BLaER1 (cell line): ENCODE results near the gene DPP8.
"Not testable (repeated sequence)": the region's sequence is repeated elsewhere in the genome, so short reads cannot be mapped to it uniquely, and the experiment has no call there.

Experiments used
- H3K27ac ChIP-seq: shearing (Covaris generic); formaldehyde crosslinking; 2 replicates; pipeline ENCODE4 v1.8.1; 2022
- H3K27me3 ChIP-seq: shearing (Covaris generic); formaldehyde crosslinking; 2 replicates; pipeline ENCODE4 v1.8.1; 2022
- H3K36me3 ChIP-seq: shearing (Covaris generic); formaldehyde crosslinking; 2 replicates; pipeline ENCODE4 v1.8.1; 2022
- H3K4me1 ChIP-seq: shearing (Covaris generic); formaldehyde crosslinking; 2 replicates; pipeline ENCODE4 v1.8.1; 2022
- H3K4me2 ChIP-seq: shearing (Covaris generic); formaldehyde crosslinking; 2 replicates; pipeline ENCODE4 v1.8.1; 2022
- H3K4me3 ChIP-seq: shearing (Covaris generic); formaldehyde crosslinking; 2 replicates; pipeline ENCODE4 v1.8.1; 2022
- H3K9ac ChIP-seq: shearing (Covaris generic); formaldehyde crosslinking; 2 replicates; pipeline ENCODE4 v1.8.1; 2022
- H3K9me3 ChIP-seq: shearing (Covaris generic); formaldehyde crosslinking; 2 replicates; pipeline ENCODE4 v1.8.1; 2022
- H4K20me1 ChIP-seq: shearing (Covaris generic); formaldehyde crosslinking; 2 replicates; pipeline ENCODE4 v1.8.1; 2022
- Cebpa-rat ChIP-seq: shearing (Covaris generic); IDR thresholded peaks from 2 replicates; pipeline ENCODE4 v1.8.1; 2022

Gene DPP8

GRCh38 chr15:65406424-65407000, 111.0 kb downstream of the DPP8 start:
- peak overlapping the region; percentile 58 for H3K4me2 ChIP-seq
- no peaks in the 10 kb centered on the region for H4K20me1 ChIP-seq
- no peaks in the 10 kb centered on the region for H3K27me3 ChIP-seq
- no peak overlapping the region for H3K9ac ChIP-seq
- TF ChIP-seq Cebpa-rat, result no peak
- no peak overlapping the region for H3K4me3 ChIP-seq
- no peaks in the 10 kb centered on the region for H3K9me3 ChIP-seq
- no peaks in the 10 kb centered on the region for H3K36me3 ChIP-seq
- no peak overlapping the region for H3K27ac ChIP-seq
- peaks cover 52% of the 10 kb centered on the region for H3K4me1 ChIP-seq

GRCh38 chr15:65405791-65406423, 111.6 kb downstream of the DPP8 start:
- no peak for TF ChIP-seq Cebpa-rat
- Histone ChIP-seq H3K27ac (no peak overlapping the region), H3K36me3 (no peaks in the 10 kb centered on the region), H3K4me2 (peak overlapping the region; percentile 45), H4K20me1 (no peaks in the 10 kb centered on the region), H3K4me3 (no peak overlapping the region), H3K9me3 (no peaks in the 10 kb centered on the region), H3K27me3 (no peaks in the 10 kb centered on the region), H3K9ac (no peak overlapping the region), H3K4me1 (peaks cover 58% of the 10 kb centered on the region)

GRCh38 chr15:65404186-65404872, 113.2 kb downstream of the DPP8 start:
- H3K4me1 ChIP-seq, result peaks cover 52% of the 10 kb centered on the region
- H3K4me3 ChIP-seq, result no peak overlapping the region
- H3K36me3 ChIP-seq, result no peaks in the 10 kb centered on the region
- no peak overlapping the region for H3K27ac ChIP-seq
- H3K27me3 ChIP-seq, result no peaks in the 10 kb centered on the region
- H3K4me2 ChIP-seq, result peak overlapping the region; percentile 45; the same call in 1 of the 2 replicates
- no peak for TF ChIP-seq Cebpa-rat
- H3K9ac ChIP-seq, result no peak overlapping the region
- no peaks in the 10 kb centered on the region for H4K20me1 ChIP-seq
- no peaks in the 10 kb centered on the region for H3K9me3 ChIP-seq

GRCh38 chr15:65402961-65403360, 114.5 kb downstream of the DPP8 start:
- H3K27me3 ChIP-seq, result no peaks in the 10 kb centered on the region
- no peak overlapping the region for H3K9ac ChIP-seq
- no peak overlapping the region for H3K4me2 ChIP-seq
- peaks cover 38% of the 10 kb centered on the region for H3K4me1 ChIP-seq
- no peaks in the 10 kb centered on the region for H3K9me3 ChIP-seq
- H3K36me3 ChIP-seq, result no peaks in the 10 kb centered on the region
- no peaks in the 10 kb centered on the region for H4K20me1 ChIP-seq
- no peak overlapping the region for H3K27ac ChIP-seq
- no peak overlapping the region for H3K4me3 ChIP-seq
- TF ChIP-seq Cebpa-rat, result no peak

- no peak for TF ChIP-seq Cebpa-rat
- no peak overlapping the region for H3K27ac ChIP-seq
- H3K4me3 ChIP-seq, result no peak overlapping the region
- H3K4me1 ChIP-seq, result peaks cover 29% of the 10 kb centered on the region
- peaks cover 5% of the 10 kb centered on the region; the same call in 1 of the 2 replicates for H3K27me3 ChIP-seq
- H3K9me3 ChIP-seq, result no peaks in the 10 kb centered on the region
- no peak overlapping the region for H3K4me2 ChIP-seq
- 0 out of 2 replicates have a peak overlapping the region, but pooled peaks have one; percentile 10 for H3K9ac ChIP-seq
- H4K20me1 ChIP-seq, result no peaks in the 10 kb centered on the region
- no peaks in the 10 kb centered on the region for H3K36me3 ChIP-seq
These were observed 115.8 kb downstream of the DPP8 start for GRCh38 chr15:65401611-65402240.

- H3K27ac ChIP-seq, result peak overlapping the region; percentile 27; the same call in 1 of the 2 replicates
- H3K9ac ChIP-seq, result 0 out of 2 replicates have a peak overlapping the region, but pooled peaks have one; percentile 13
- peaks cover 22% of the 10 kb centered on the region for H3K4me1 ChIP-seq
- no peaks in the 10 kb centered on the region for H4K20me1 ChIP-seq
- peak overlapping the region; percentile 33 for H3K4me2 ChIP-seq
- no peaks in the 10 kb centered on the region for H3K36me3 ChIP-seq
- H3K4me3 ChIP-seq, result no peak overlapping the region
- H3K9me3 ChIP-seq, result no peaks in the 10 kb centered on the region
- peaks cover 11% of the 10 kb centered on the region; the same call in 1 of the 2 replicates for H3K27me3 ChIP-seq
- TF ChIP-seq Cebpa-rat, result no peak
These were observed 116.5 kb downstream of the DPP8 start for GRCh38 chr15:65400760-65401610.

GRCh38 chr15:65399997-65400396, 117.5 kb downstream of the DPP8 start:
- Histone ChIP-seq H3K36me3 (no peaks in the 10 kb centered on the region), H3K9me3 (no peaks in the 10 kb centered on the region), H3K4me1 (peaks cover 12% of the 10 kb centered on the region), H3K9ac (no peak overlapping the region), H3K4me3 (no peak overlapping the region), H3K4me2 (no peak overlapping the region), H3K27ac (no peak overlapping the region), H4K20me1 (no peaks in the 10 kb centered on the region), H3K27me3 (peaks cover 21% of the 10 kb centered on the region)
- no peak for TF ChIP-seq Cebpa-rat

GRCh38 chr15:65399001-65399706, 118.3 kb downstream of the DPP8 start:
- Histone ChIP-seq H3K9ac (no peak overlapping the region), H3K4me3 (no peak overlapping the region), H4K20me1 (no peaks in the 10 kb centered on the region), H3K4me1 (peaks cover 8% of the 10 kb centered on the region), H3K9me3 (no peaks in the 10 kb centered on the region), H3K36me3 (no peaks in the 10 kb centered on the region), H3K27ac (no peak overlapping the region), H3K27me3 (peaks cover 21% of the 10 kb centered on the region), H3K4me2 (no peak overlapping the region)
- TF ChIP-seq Cebpa-rat, result no peak

- not testable (repeated sequence) for H3K4me2 ChIP-seq, H3K4me3 ChIP-seq, H4K20me1 ChIP-seq, H3K9me3 ChIP-seq, H3K27ac ChIP-seq, H3K4me1 ChIP-seq, H3K9ac ChIP-seq, H3K36me3 ChIP-seq
- H3K27me3 ChIP-seq, result peaks cover 21% of the 10 kb centered on the region
These were observed 119.0 kb downstream of the DPP8 start for GRCh38 chr15:65398486-65398885.
